ENCODE results near the gene LRRK2. TPM values are rescaled to one million over a fixed set of nuclear protein-coding genes. Genes with fewer than 3 reads are reported as not detected.
"Not testable (repeated sequence)": the region's sequence is repeated elsewhere in the genome, so short reads cannot be mapped to it uniquely, and the experiment has no call there.

LRRK2 gene
- total RNA-seq, 1 experiment from 2014 or later = not detected

DNA sequence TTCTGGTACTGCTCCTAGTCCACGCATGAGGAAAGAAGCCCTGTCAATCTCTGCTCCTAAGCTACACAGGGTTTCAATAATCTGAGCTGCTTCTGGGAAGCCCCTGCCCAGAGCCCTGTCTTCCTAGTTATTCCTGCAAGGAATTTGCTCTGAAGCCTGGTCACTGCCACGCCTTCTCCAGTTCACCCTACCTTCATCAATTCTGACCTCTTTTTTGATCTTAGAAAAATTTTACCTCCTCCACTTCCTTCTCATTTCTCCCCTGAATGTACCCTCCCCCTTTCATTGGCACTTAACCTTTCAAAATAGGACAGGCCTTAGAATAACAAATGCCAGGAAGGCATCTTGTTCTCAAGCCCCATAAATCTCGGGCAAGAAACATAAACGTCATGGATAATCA lies 14.9 kb upstream of the LRRK2 start:
- in situ Hi-C loops (cut with HindIII; ENCODE audit: low sequenced_read_pairs) = no loop called here
- DNase-seq (ENCODE audit: low spot score) = no peak

DNA sequence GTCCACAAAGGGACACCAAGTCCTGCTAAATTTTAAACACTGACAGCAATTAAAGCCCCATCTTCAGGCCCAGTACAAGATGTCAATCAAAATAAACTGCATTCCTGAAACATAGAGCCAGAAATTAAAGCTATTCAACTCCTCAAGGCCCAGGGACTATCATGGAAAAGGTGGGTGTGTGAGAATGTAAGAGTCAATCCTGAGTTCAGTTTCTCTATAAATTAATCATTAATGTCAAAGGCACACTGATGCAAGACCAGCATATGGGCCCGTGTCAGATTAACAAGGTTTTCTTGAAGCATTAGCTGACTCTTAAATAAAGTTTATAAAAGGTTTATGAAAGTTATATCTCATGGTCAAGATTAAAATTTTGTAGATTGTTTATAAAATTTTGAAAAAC lies 13.6 kb upstream of the LRRK2 start:
- in situ Hi-C loops (cut with HindIII; ENCODE audit: low sequenced_read_pairs) = not testable (repeated sequence)

DNA sequence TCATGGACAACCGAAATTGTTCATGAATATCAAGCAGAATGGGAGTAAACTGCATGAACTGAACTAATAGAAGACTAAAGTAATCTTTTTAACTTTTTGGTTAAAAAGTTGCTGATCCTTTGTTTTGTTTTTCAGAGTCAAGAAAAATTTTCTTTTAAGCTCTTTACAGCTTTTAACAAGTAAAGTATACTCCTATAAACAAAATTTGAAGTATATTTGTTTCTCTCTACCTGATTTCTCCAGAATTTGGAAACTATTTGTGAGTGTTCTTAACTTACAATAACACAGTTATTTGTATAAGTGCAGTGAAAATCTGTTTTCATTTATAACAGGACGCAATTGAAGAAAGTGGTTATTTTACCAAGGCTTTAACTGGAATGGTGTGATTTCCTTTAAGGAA lies 12.2 kb upstream of the LRRK2 start:
- DNase-seq (ENCODE audit: low spot score) = no peak
- in situ Hi-C loops (cut with HindIII; ENCODE audit: low sequenced_read_pairs) = no loop called here

More for the DNA sequence above, 13.6 kb upstream of the LRRK2 start:
- DNase-seq (ENCODE audit: low spot score) = not testable (repeated sequence)

DNA sequence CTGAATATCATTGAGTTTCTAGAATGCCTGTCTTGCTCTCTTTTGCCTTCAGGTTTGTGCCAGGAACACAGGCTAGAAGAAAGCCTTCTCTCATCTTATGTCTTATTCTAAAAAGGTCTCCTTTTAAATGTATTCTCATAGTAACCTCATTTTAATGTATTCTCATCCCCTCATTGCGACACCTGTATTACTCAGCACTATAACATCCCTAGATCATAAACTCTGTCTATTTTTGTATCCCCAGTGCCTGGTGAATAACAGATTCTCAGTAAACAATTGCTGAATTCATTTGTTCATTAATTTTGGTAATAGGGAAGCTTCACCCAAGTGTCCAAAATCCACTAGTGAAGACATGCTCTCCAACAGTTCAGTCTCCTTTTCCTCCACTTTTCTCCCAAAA lies 8.8 kb upstream of the LRRK2 start:
- DNase-seq (ENCODE audit: low spot score) = no peak
- in situ Hi-C loops (cut with HindIII; ENCODE audit: low sequenced_read_pairs) = no loop called here

- in situ Hi-C loops (cut with HindIII; ENCODE audit: low sequenced_read_pairs) = no loop called here
- no peak for DNase-seq (ENCODE audit: low spot score)
Measured at GRCh38 chr12:40216516-40217288, 8.1 kb upstream of the LRRK2 start.

DNA sequence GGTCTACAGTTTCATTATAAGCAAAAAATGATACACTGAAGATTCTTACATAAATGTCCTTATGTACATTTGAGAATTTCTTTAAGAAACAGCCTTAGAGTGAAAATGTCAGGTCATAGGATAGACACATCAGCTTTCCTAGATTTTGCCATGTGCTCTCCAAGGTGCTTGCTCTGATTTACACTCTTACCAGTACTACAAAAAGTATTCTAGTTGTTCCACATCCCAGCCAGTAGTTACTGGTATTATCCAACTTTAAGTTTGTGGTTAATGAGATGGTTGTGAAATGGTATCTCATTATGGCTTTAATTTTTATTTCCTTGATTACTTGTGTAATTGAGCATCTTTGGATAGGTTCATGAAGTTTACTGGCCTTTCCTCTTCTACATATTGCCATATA lies 5.0 kb upstream of the LRRK2 start:
- no peak for DNase-seq (ENCODE audit: low spot score)
- in situ Hi-C loops (cut with HindIII; ENCODE audit: low sequenced_read_pairs) = no loop called here

- no peak for DNase-seq (ENCODE audit: low spot score)
- in situ Hi-C loops (cut with HindIII; ENCODE audit: low sequenced_read_pairs) = no loop called here
Measured at GRCh38 chr12:40222247-40222646, 2.5 kb upstream of the LRRK2 start.

DNA sequence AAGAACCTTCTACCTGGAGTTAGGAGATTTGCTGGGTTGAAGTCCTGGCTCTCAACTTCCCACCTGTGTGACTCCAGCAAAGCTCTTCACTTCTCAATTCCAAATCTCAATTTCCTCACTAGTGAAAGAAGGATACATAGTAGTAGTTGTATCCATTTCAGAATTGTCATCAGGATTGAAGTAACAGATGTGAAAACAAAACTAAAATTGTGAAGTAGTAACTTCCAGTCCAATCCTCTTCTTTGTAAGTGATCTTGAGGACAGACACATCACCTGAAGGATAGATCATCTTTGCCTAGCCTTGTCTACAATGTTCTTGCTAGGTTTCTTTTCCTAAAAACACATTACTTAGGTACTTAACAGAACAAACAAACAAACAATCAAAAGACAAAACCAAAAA lies 1.2 kb upstream of the LRRK2 start:
- in situ Hi-C loops (cut with HindIII; ENCODE audit: low sequenced_read_pairs) = no loop called here
- DNase-seq (ENCODE audit: low spot score) = no peak

DNA sequence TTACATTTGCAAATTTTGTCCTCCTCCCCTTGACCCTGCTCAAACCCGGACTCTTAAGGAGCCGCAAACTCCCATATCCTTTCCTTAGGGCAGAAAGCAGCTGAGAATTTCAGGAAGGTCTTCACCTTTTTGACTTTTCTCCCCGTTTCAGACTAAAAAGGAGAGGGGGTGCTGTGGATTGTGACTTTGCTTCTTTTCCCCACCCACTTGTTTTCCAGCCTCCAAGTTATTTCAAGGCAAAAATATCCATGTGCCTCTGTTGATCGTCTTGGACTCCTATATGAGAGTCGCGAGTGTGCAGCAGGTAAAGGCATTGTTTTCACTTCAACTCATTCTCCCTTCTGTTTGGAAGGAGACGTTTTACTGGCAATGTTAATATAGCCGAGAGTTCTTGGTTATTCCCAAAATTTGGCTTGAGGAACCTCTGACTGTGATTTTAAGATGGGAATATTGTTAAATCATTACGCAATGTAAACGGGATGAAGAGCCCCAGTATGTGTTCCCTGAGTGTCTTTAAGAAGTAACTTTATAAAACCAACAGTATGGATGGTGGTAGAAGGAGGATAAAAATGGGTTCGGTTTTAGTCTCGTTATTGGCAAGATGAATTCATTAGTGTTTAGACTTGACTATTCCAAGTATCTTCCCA lies 663 bp downstream of the LRRK2 start:
- DNase-seq (ENCODE audit: low spot score) = peak; percentile 36
- in situ Hi-C loops (cut with HindIII; ENCODE audit: low sequenced_read_pairs) = no loop called here

- in situ Hi-C loops (cut with HindIII; ENCODE audit: low sequenced_read_pairs) = no loop called here
- DNase-seq (ENCODE audit: low spot score) = peak; percentile 18
Measured at GRCh38 chr12:40225984-40226602, 1.3 kb downstream of the LRRK2 start.

GRCh38 chr12:40226705-40227104 lies 1.9 kb downstream of the LRRK2 start:
- peak; percentile 38 for DNase-seq (ENCODE audit: low spot score)
- in situ Hi-C loops (cut with HindIII; ENCODE audit: low sequenced_read_pairs) = no loop called here

DNA sequence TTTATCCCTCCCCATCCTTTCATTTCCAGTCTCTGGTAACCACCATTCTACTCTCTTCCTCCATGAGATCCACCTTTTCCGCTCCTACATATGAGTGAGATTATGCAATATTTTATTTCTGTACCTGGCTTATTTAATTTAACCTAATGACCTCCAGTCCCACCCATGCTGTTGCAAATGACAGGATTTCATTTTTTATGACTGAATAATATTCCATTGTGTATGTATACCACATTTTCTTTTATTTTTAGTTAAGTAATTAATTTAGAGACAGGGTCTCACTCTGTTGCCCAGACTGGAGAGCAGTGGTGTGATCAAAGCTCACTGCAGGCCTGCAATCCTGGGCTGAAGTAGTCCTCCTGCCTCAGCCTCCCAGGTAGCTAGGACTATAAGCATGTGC lies 2.6 kb downstream of the LRRK2 start:
- in situ Hi-C loops (cut with HindIII; ENCODE audit: low sequenced_read_pairs) = no loop called here
- no peak for DNase-seq (ENCODE audit: low spot score)

DNA sequence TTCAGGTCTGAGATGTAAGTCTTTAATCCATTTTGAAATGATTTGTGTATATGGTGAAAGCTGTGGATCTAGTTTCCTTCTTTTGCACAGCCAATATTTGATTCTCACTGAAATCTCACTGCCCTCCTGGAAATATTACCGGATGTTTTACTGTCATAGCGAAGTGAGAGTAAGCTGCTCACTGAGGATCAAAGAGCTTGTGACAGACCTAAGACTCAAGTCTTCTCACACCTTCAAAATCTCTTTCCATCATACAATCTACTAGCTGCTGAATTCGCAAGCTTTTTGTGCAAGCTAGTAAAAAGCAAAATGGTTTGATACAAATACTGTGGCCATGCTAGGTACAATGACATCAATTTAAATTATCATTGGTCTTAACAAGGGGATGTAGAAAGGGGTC lies 3.9 kb downstream of the LRRK2 start:
- in situ Hi-C loops (cut with HindIII; ENCODE audit: low sequenced_read_pairs) = no loop called here
- peak; percentile 22 for DNase-seq (ENCODE audit: low spot score)

DNA sequence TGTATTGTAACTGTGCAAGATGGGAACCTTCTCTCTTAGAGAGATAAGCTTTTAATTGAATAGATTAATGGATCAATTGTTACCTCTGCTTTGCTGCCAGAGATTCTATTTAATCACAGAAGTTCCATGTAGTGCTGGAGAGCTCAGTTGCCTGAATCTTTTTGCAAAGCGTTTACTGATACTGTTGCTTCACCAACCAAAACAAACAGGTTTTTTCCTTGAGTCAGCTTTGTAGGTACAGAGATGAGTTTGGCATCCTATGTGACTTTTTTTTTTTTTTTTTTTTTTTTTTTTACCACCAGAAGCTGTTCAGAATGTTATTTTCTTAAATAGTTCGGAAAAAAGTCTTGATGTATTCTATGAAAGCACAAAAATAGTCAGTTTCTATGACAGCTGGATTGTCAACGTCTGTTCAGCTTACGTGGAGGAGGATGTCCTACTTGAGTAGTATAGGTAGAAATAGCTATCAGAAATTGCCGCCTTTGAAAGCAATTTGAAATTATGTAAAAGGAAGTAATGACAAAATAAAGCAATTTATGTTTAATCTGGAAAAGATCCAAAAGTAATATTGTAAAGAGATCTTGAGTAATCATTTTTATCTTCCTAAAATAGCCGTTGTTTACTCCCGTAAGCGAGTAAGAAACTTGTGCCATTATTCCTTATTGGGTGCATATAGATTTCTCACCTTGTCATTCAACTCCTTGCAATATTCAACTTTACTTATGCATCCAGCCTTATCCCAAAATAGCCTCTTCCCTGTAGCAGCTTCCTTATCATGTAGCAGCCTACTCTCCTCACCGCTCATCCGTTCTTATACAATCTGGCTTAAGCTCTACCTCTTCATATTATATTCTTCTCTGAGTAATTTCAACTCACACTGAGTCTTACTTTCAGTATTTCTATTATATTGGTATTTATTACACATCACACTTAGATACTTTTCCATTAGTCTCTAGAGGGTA lies 5.2 kb downstream of the LRRK2 start:
- in situ Hi-C loops (cut with HindIII; ENCODE audit: low sequenced_read_pairs) = no loop called here
- DNase-seq (ENCODE audit: low spot score) = no peak

GRCh38 chr12:40232602-40233001 lies 7.8 kb downstream of the LRRK2 start:
- in situ Hi-C loops (cut with HindIII; ENCODE audit: low sequenced_read_pairs) = no loop called here
- no peak for DNase-seq (ENCODE audit: low spot score)

DNA sequence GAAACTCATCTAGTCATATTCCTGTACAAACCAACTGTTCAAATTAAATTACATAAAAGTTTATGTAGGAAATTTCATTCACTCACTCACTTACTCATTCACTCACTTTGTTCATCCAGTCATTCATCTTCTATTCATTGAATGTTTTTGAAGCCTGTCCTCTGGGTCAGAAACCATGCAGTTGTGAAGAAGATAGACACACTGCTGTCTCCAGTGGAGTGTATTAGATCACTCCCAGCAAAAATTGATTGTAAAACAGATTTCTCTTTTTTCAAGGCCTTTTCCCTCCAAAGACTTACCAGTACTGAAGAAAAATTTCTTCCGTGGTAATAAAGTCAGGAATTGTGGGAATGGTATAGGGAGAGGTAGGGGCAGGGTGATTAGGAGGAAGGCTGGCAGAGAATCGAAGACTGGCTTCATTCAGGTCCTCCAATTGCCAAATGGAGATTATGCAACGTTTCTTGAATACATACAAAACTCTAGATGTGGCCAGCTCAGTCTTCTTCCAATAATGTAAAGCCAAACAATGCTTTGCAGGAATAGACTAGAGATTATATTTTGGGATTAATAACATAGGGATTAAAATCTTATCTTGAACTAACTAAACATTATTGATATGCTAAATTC lies 9.1 kb downstream of the LRRK2 start:
- DNase-seq (ENCODE audit: low spot score) = no peak
- in situ Hi-C loops (cut with HindIII; ENCODE audit: low sequenced_read_pairs) = no loop called here

GRCh38 chr12:40236357-40236850 lies 11.6 kb downstream of the LRRK2 start:
- in situ Hi-C loops (cut with HindIII; ENCODE audit: low sequenced_read_pairs) = no loop called here
- no peak for DNase-seq (ENCODE audit: low spot score)

DNA sequence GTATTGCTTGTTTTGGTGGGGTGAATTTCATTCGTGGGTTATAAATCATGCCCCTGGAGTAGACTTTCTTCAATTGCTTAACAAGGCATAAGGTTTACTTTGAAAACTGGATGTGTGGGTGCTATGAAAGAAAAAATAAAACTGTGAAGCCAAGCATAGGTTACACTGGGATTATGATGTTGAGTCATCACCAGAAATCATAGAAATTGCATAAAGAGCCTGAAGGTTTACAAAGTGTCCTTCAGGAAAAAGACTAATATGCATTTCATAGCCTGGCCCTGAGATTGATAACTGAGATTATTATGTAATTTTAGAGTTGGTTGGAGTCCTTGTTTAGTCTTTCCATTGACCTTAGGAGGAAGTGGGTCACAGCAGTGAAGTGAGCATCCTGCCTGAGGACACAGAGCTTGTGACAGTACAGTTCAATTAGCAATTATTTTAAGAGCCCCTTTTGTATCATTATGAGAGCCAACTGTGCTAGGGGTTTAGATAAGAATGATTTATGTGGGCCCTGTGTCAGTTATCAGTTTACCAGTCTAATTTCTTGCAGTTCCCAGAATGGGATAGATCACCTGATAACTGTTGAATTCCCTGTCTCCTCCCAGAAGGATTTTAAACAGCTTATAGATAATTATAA lies 13.6 kb downstream of the LRRK2 start:
- in situ Hi-C loops (cut with HindIII; ENCODE audit: low sequenced_read_pairs) = no loop called here
- DNase-seq (ENCODE audit: low spot score) = no peak
